ENCODE measurements around the gene MPPE1. TPM values are rescaled to one million over a fixed set of nuclear protein-coding genes. Genes with fewer than 3 reads are reported as not detected.
A peak's percentile ranks its signal among the peaks of the same experiment; 100 is the strongest.

Gene MPPE1
- total RNA-seq, 1 experiment from 2014 or later: 21.4 TPM

DNA sequence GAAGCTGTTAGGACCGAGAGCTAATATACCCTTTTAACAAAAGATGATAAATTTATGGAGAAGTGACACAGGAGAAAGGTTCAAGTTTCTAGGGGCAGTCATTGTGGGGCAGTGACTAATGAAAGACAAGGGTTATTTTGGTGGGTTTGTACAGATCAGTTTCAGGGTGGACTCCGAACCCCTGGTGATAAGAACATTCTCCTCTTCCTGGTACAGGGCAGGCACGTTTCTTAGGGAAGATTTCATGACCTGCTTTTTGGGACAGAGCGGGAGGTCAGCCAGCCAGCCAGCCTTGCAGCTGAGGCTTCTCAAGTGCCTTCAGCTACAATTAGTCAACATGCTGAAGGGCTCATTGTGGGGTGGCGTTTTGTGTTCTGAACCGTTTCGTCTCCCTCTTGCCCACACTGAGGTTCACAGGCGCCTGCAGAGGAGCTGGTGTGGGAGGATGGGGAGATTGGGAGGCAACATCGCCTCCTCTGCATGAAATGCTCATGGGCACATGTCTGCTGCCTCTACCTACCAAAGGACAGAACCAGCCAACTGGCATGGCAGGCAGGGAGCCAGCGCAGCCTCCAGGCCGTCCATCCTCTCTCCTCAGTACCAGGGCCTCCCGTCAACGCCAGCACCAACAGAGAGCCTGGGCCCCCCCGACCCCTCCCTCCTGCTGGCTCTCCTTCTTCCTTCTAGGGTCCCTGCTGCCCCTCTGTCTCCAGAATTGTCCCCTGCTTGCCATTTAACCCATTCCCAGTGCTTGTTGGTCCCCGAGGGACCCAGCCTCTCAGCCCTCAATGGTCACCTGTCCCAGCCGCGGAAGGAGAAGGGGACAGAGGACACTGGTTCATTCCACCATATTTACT is 47.3 kb downstream of the MPPE1 start:
- ATAC-seq (no peak), DNase-seq (ENCODE audit: low read depth, low spot score) (no peak)
- ChIA-PET CTCF (interaction anchor here (0.9 to 1.7 kb wide), 6 partner anchors 8 to 205 kb away, joined by 3 to 6 read pairs (median 4); no protein-coding TSS in a partner anchor), POLR2A (interaction anchor here (1.5 kb wide), 1 partner anchor 8 kb away, joined by 3 read pairs; no protein-coding TSS in a partner anchor), RAD21 (ENCODE audit: low non-redundant PET in 1 of 2, low total read pairs in 2 of 2, uncharacterized antibody in 2 of 2, unreplicated experiment in 2 of 2) (no interaction called here)
- no peak overlapping the region; the same call in 1 of the 2 replicates for H3K27ac ChIP-seq (ENCODE audit: low read depth, low read length)
- no peaks in the 10 kb centered on the region for H3K27me3 ChIP-seq (ENCODE audit: insufficient read depth, low read length)
- H3K9me2 ChIP-seq (ENCODE audit: insufficient read depth): no peaks in the 10 kb centered on the region
- H4K20me1 ChIP-seq (ENCODE audit: insufficient read depth): no peaks in the 10 kb centered on the region
- H3K4me3 ChIP-seq (replicated peaks in 1 of 2; ENCODE audit: low read depth in 1 of 2, low read length in 2 of 2): no peak overlapping the region
- peak overlapping the region; percentile 19 for H2AFZ ChIP-seq (ENCODE audit: low read depth, low read length, poor library complexity, severe bottlenecking)
- TF ChIP-seq, protein P1, sequence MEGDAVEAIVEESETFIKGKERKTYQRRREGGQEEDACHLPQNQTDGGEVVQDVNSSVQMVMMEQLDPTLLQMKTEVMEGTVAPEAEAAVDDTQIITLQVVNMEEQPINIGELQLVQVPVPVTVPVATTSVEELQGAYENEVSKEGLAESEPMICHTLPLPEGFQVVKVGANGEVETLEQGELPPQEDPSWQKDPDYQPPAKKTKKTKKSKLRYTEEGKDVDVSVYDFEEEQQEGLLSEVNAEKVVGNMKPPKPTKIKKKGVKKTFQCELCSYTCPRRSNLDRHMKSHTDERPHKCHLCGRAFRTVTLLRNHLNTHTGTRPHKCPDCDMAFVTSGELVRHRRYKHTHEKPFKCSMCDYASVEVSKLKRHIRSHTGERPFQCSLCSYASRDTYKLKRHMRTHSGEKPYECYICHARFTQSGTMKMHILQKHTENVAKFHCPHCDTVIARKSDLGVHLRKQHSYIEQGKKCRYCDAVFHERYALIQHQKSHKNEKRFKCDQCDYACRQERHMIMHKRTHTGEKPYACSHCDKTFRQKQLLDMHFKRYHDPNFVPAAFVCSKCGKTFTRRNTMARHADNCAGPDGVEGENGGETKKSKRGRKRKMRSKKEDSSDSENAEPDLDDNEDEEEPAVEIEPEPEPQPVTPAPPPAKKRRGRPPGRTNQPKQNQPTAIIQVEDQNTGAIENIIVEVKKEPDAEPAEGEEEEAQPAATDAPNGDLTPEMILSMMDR (IDR thresholded peaks at IDR 0.05 in 2 of 3, conservative IDR thresholded peaks at IDR 0.05 in 1 of 3; ENCODE audit: borderline replicate concordance in 1 of 3, insufficient read depth in 1 of 3, low read depth in 2 of 3, low read length in 2 of 3): no peak
- TF ChIP-seq ELF1 (IDR thresholded peaks at IDR 0.05; ENCODE audit: borderline replicate concordance, low read depth) (no peak), ZFX (IDR thresholded peaks at IDR 0.05) (no peak), CBX3 (IDR thresholded peaks at IDR 0.05; ENCODE audit: low read depth) (no peak), MAX (IDR thresholded peaks at IDR 0.05) (no peak), POLR2A (IDR thresholded peaks at IDR 0.05; ENCODE audit: borderline replicate concordance, extremely low read depth, insufficient read depth, insufficient read length) (no peak), EZH2phosphoT487 (IDR thresholded peaks at IDR 0.05; ENCODE audit: borderline replicate concordance) (no peak), SRF (IDR thresholded peaks at IDR 0.05; ENCODE audit: low read depth) (no peak), RAD21 (IDR thresholded peaks at IDR 0.05; ENCODE audit: low read depth) (no peak), TCF7L2 (IDR thresholded peaks at IDR 0.05; ENCODE audit: borderline replicate concordance, extremely low read depth, insufficient read depth, insufficient read length) (no peak), CEBPB (IDR thresholded peaks at IDR 0.05; ENCODE audit: low read depth) (no peak), SP1 (IDR thresholded peaks at IDR 0.05; ENCODE audit: low read depth) (no peak), EGR1 (IDR thresholded peaks at IDR 0.05; ENCODE audit: low read depth) (no peak), SIN3A (IDR thresholded peaks at IDR 0.05; ENCODE audit: low read depth) (no peak), ZBTB33 (IDR thresholded peaks at IDR 0.05; ENCODE audit: extremely low read depth, insufficient replicate concordance, low read length) (no peak), FOSL1 (IDR thresholded peaks at IDR 0.05; ENCODE audit: low read depth) (no peak)
- TF ChIP-seq, protein P2, sequence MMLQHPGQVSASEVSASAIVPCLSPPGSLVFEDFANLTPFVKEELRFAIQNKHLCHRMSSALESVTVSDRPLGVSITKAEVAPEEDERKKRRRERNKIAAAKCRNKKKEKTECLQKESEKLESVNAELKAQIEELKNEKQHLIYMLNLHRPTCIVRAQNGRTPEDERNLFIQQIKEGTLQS (IDR thresholded peaks at IDR 0.05): no peak
- no TSS peak for BruUV-seq (replicated peaks)
- intact Hi-C loops (cut with micrococcal nuclease): no loop called here
- H3K4me2 ChIP-seq (ENCODE audit: low read length): peak overlapping the region; percentile 64
- no peaks in the 10 kb centered on the region for H3K79me2 ChIP-seq (ENCODE audit: insufficient read depth, low read length)
- peaks cover 36 to 57% of the 10 kb centered on the region in 2 experiments for H3K4me1 ChIP-seq (ENCODE audit: control insufficient read depth in 1 of 2, insufficient read depth in 2 of 2, low read length in 2 of 2)
- H3K9me3 ChIP-seq (ENCODE audit: control insufficient read depth in 1 of 2, insufficient read depth in 1 of 2, low read depth in 1 of 2, low read length in 2 of 2): no peaks in the 10 kb centered on the region
- H3K36me3 ChIP-seq (ENCODE audit: control insufficient read depth in 1 of 2, insufficient read depth in 2 of 2, low read length in 2 of 2): no peaks in the 10 kb centered on the region
- no peak overlapping the region for H3K9ac ChIP-seq (ENCODE audit: low read length)

Data from HCT116 (cell line).